T-cell (primary cell): ENCODE measurements around the gene CD247. TPM values are rescaled to one million over a fixed set of nuclear protein-coding genes. Genes with fewer than 3 reads are reported as not detected.

Experiments
- ATAC-seq, 4 experiments: fragments of 200-7000 bp in 3 of 4; fragments of 150-1000 bp in 1 of 4; cut with Tn5 transposase; replicated peaks in 1 of 4; 1 replicate in 3 of 4; 2 replicates in 1 of 4; pipeline ENCODE4 v1.10.0; 2021; ENCODE audit warnings: moderate library complexity in 3 of 4, mild to moderate bottlenecking in 2 of 4, moderate number of reproducible peaks in 1 of 4
- CTCF ChIA-PET, 2 donors: fragments of 300-600 bp; sonication (Branson Sonifier 250); formaldehyde crosslinking; loops; one replicate each; lab custom pipeline; 2022; ENCODE audit warnings: antibody characterized with exemption in 2 of 2; lab: Charles Lee
- POLR2A ChIA-PET, 2 donors: fragments of 300-600 bp; sonication (Branson Sonifier 250); formaldehyde crosslinking; loops; one replicate each; lab custom pipeline; 2022; ENCODE audit warnings: antibody characterized with exemption in 2 of 2; lab: Charles Lee
- DNase-seq, 35 experiments: peaks; one replicate each; pipeline versions ENCODE4 v3.0.0 to v3.0.0-alpha.2; 2013 to 2023
- H3K27ac ChIP-seq: one replicate; pipeline ENCODE4 v1.5.1; 2013; ENCODE audit warnings: low read length
- H3K27me3 ChIP-seq, 2 experiments: replicated peaks in 1 of 2; 1 replicate in 1 of 2; 2 replicates in 1 of 2; pipeline versions ENCODE4 v1.6.1 to v1.7.0; 2013; ENCODE audit warnings: low read length in 1 of 2, mixed read lengths in 1 of 2; ENCODE audit not compliant: control insufficient read depth in 2 of 2, insufficient read depth in 2 of 2; ENCODE audit errors: extremely low read depth in 1 of 2
- H3K36me3 ChIP-seq, 2 donors: 1 replicate in 1 of 2; 2 replicates in 1 of 2; pipeline versions ENCODE4 v1.6.1 to v1.7.0; 2013; ENCODE audit warnings: low read length in 1 of 2; ENCODE audit not compliant: control insufficient read depth in 2 of 2, insufficient read depth in 1 of 2; ENCODE audit errors: extremely low read depth in 1 of 2
- H3K4me1 ChIP-seq, 2 experiments: 1 replicate in 1 of 2; 2 replicates in 1 of 2; pipeline versions ENCODE4 v1.6.1 to v1.7.0; 2013; ENCODE audit warnings: low read length in 2 of 2, mixed read lengths in 1 of 2; ENCODE audit not compliant: insufficient read depth in 2 of 2, control insufficient read depth in 1 of 2; ENCODE audit errors: extremely low read depth in 1 of 2
- H3K4me3 ChIP-seq, 2 donors: 1 replicate in 1 of 2; 2 replicates in 1 of 2; pipeline versions ENCODE4 v1.5.1 to v1.7.0; 2013; ENCODE audit warnings: mild to moderate bottlenecking in 2 of 2, low read length in 1 of 2, moderate library complexity in 1 of 2; ENCODE audit not compliant: control insufficient read depth in 1 of 2; ENCODE audit errors: extremely low read depth in 1 of 2
- H3K9me3 ChIP-seq: 2 replicates; pipeline ENCODE4 v1.7.0; 2013
- H3K27ac Mint-ChIP-seq, 2 donors: one replicate each; pipeline ENCODE4 v1.8.0; 2020 to 2021; ENCODE audit warnings: mild to moderate bottlenecking in 2 of 2, mixed read lengths in 2 of 2
- H3K27me3 Mint-ChIP-seq, 2 donors: one replicate each; pipeline ENCODE4 v1.8.0; 2021 to 2022; ENCODE audit warnings: mixed read lengths in 2 of 2
- H3K36me3 Mint-ChIP-seq: one replicate; pipeline ENCODE4 v1.8.0; 2021; ENCODE audit warnings: mixed read lengths
- H3K4me1 Mint-ChIP-seq, 3 donors: one replicate each; pipeline ENCODE4 v1.8.0; 2020 to 2022; ENCODE audit warnings: mixed read lengths in 3 of 3, mild to moderate bottlenecking in 1 of 3
- H3K4me3 Mint-ChIP-seq, 3 donors: one replicate each; pipeline ENCODE4 v1.8.0; 2020 to 2022; ENCODE audit warnings: mild to moderate bottlenecking in 3 of 3, mixed read lengths in 3 of 3, moderate library complexity in 3 of 3
- H3K9me3 Mint-ChIP-seq, 3 donors: one replicate each; pipeline ENCODE4 v1.8.0; 2020 to 2022; ENCODE audit warnings: mixed read lengths in 3 of 3
- WGBS: methylation state at CpG from one replicate; pipeline ENCODE4 v1.1.5; 2013; ENCODE audit warnings: missing lambda C conversion rate; ENCODE audit not compliant: insufficient coverage; 5-methylcytosine and 5-hydroxymethylcytosine counted together
- total RNA-seq, 35 experiments: library from RNA in 6 of 35; stranded (reverse) in 6 of 35; fragments of 120-200 nt in 1 of 35; gene quantifications; one replicate each; pipeline versions ENCODE4 v1.2.1 to v1.2.4 and lab custom pipeline; 2013 to 2026

Gene CD247
- total RNA-seq, 5 donors from 2014 or later (not counting 1 experiment from before 2014, with no cell fraction given): 324 to 414 (median 385) TPM

DNA sequence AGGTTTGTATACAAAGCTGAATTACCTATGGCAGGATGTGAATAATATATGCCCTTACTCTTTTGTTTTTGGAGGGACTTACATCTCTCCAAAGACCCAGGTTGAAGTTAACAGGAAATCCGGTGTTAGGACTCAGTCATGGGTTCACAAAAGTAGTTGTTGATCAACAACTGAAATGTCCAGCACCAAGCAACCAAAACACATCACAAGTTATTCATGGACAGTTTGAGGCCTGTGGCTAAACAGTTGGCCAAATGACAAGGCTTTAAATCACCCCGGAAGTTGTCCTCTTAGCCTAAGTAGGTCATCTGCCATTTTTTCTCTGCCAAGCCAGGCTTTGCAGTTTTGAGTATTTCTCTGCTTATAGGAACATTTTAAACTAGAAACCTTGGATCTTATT, 89.9 kb downstream of the CD247 start:
- CTCF ChIA-PET: interaction anchor here in 1 of 2 donors (0.7 kb wide), 1 partner anchor 346 kb away, joined by 3 read pairs; no protein-coding TSS in a partner anchor
- peaks cover 30% of the 10 kb centered on the region for H3K36me3 Mint-ChIP-seq
- peak overlapping the region; percentile 86 to 87 for H3K27ac Mint-ChIP-seq
- no peak overlapping the region for H3K4me3 Mint-ChIP-seq
- Histone ChIP-seq H3K9me3 (no peaks in the 10 kb centered on the region), H3K27me3 (no peaks in the 10 kb centered on the region), H3K4me1 (peaks cover 0 to 46% of the 10 kb centered on the region in 2 experiments), H3K27ac (peak overlapping the region; percentile 64), H3K4me3 (no peak overlapping the region), H3K36me3 (peaks cover 19 to 41% of the 10 kb centered on the region in 2 donors)
- no peaks in the 10 kb centered on the region for H3K27me3 Mint-ChIP-seq
- ATAC-seq (no peak), DNase-seq (no peak)
- POLR2A ChIA-PET: interaction anchor here in 1 of 2 donors (1.0 to 1.4 kb wide), 2 partner anchors 19 to 36 kb away, joined by 3 to 4 read pairs; no protein-coding TSS in a partner anchor
- peaks cover 24 to 66% (median 62%) of the 10 kb centered on the region in 3 donors for H3K4me1 Mint-ChIP-seq
- 73% methylated on average over 2 of the region's 2 CpGs for WGBS
- no peaks in the 10 kb centered on the region for H3K9me3 Mint-ChIP-seq

- POLR2A ChIA-PET: interaction anchor here in 1 of 2 donors (1.0 to 1.4 kb wide), 3 partner anchors 9 to 37 kb away, joined by 3 to 4 read pairs (median 4); no protein-coding TSS in a partner anchor
- Histone ChIP-seq H3K4me3 (no peak overlapping the region), H3K9me3 (no peaks in the 10 kb centered on the region), H3K4me1 (peaks cover 0 to 41% of the 10 kb centered on the region in 2 experiments), H3K36me3 (peaks cover 17 to 35% of the 10 kb centered on the region in 2 donors), H3K27me3 (no peaks in the 10 kb centered on the region), H3K27ac (peak overlapping the region; percentile 64)
- no peak overlapping the region for H3K4me3 Mint-ChIP-seq
- ATAC-seq: no peak
- H3K4me1 Mint-ChIP-seq: peaks cover 28 to 64% (median 59%) of the 10 kb centered on the region in 3 donors
- no peak for DNase-seq
- no peaks in the 10 kb centered on the region for H3K9me3 Mint-ChIP-seq
- H3K27ac Mint-ChIP-seq: peak overlapping the region; percentile 86 to 87
- CTCF ChIA-PET: interaction anchor here (0.5 to 0.7 kb wide), 2 partner anchors 289 to 346 kb away, joined by 3 read pairs; no protein-coding TSS in a partner anchor
- H3K36me3 Mint-ChIP-seq: peaks cover 26% of the 10 kb centered on the region
- 67% methylated on average over 1 of the region's 5 CpGs for WGBS
- H3K27me3 Mint-ChIP-seq: no peaks in the 10 kb centered on the region
Observed at GRCh38 chr1:167427848-167428247, 90.5 kb downstream of the CD247 start.

GRCh38 chr1:167426716-167427115, 91.6 kb downstream of the CD247 start:
- no peak overlapping the region for H3K4me3 Mint-ChIP-seq
- peak overlapping the region; percentile 34 for H3K27ac ChIP-seq

GRCh38 chr1:167425482-167425881, 92.8 kb downstream of the CD247 start:
- H3K27me3 ChIP-seq: no peaks in the 10 kb centered on the region
- H3K36me3 ChIP-seq: peaks cover 4 to 12% of the 10 kb centered on the region in 2 donors
- ATAC-seq: no peak
- no peaks in the 10 kb centered on the region for H3K27me3 Mint-ChIP-seq
- no peaks in the 10 kb centered on the region for H3K9me3 ChIP-seq
- peaks cover 20 to 45% (median 42%) of the 10 kb centered on the region in 3 donors for H3K4me1 Mint-ChIP-seq
- 96% methylated on average over 4 of the region's 7 CpGs for WGBS
- ChIA-PET POLR2A (interaction anchor here in 1 of 2 donors (0.7 kb wide), 1 partner anchor 12 kb away, joined by 13 read pairs; no protein-coding TSS in a partner anchor), CTCF (interaction anchor here in 1 of 2 donors (0.6 to 1.2 kb wide), 2 partner anchors 15 to 115 kb away, joined by 3 read pairs; no protein-coding TSS in a partner anchor)
- peaks cover 12% of the 10 kb centered on the region for H3K36me3 Mint-ChIP-seq
- H3K4me1 ChIP-seq: peaks cover 0 to 17% of the 10 kb centered on the region in 2 experiments
- H3K27ac ChIP-seq: no peak overlapping the region
- no peak for DNase-seq
- H3K27ac Mint-ChIP-seq: peak overlapping the region; percentile 52 to 53
- H3K4me3 ChIP-seq: no peak overlapping the region
- H3K9me3 Mint-ChIP-seq: no peaks in the 10 kb centered on the region
- no peak overlapping the region for H3K4me3 Mint-ChIP-seq

More at GRCh38 chr1:167426716-167427115, 91.6 kb downstream of the CD247 start:
- Mint-ChIP-seq H3K4me1 (peaks cover 22 to 57% (median 53%) of the 10 kb centered on the region in 3 donors), H3K36me3 (peaks cover 20% of the 10 kb centered on the region), H3K9me3 (no peaks in the 10 kb centered on the region), H3K27me3 (no peaks in the 10 kb centered on the region), H3K27ac (peak overlapping the region; percentile 53 to 79)
- H3K9me3 ChIP-seq: no peaks in the 10 kb centered on the region
- ChIA-PET POLR2A (interaction anchor here in 1 of 2 donors (0.6 to 1.2 kb wide), 3 partner anchors 11 to 92 kb away, joined by 4 read pairs; no protein-coding TSS in a partner anchor), CTCF (interaction anchor here in 1 of 2 donors (1.2 kb wide), 1 partner anchor 114 kb away, joined by 3 read pairs; no protein-coding TSS in a partner anchor)
- WGBS: 86% methylated on average over 2 of the region's 4 CpGs
- H3K27me3 ChIP-seq: no peaks in the 10 kb centered on the region
- H3K36me3 ChIP-seq: peaks cover 9 to 24% of the 10 kb centered on the region in 2 donors
- ATAC-seq: no peak
- no peak overlapping the region for H3K4me3 ChIP-seq
- no peak for DNase-seq
- H3K4me1 ChIP-seq: peaks cover 0 to 29% of the 10 kb centered on the region in 2 experiments

- CTCF ChIA-PET: no interaction called here
- POLR2A ChIA-PET: no interaction called here
Observed at GRCh38 chr1:167423684-167424619, 94.4 kb downstream of the CD247 start.

DNA sequence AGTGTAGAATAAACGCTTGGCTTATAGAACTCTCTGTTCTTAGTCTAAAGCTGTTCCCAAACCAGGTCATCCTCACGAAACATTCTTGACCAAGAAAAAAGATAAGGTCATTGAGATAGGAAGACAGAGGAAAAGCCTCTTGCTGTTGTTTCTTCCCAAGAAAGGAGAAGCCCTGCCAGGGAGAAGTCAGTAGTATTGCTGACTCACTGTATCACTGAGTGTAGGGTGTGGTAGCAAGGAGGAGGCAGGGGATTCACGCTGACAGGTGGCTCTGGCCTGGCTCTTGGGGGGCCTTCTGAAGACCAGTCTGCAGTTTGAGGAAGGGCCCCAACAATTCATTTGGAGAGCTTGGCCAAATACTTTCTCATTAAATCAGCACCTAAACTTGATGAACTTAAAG, 97.8 kb downstream of the CD247 start:
- CTCF ChIA-PET: interaction anchor here in 1 of 2 donors (0.7 kb wide), 1 partner anchor 17 kb away, joined by 3 read pairs; no protein-coding TSS in a partner anchor
- H3K4me3 ChIP-seq: no peak overlapping the region
- Mint-ChIP-seq H3K4me1 (peaks cover 3 to 8% (median 7%) of the 10 kb centered on the region in 3 donors), H3K36me3 (peaks cover 20% of the 10 kb centered on the region), H3K27me3 (no peaks in the 10 kb centered on the region), H3K27ac (no peak overlapping the region), H3K9me3 (no peaks in the 10 kb centered on the region), H3K4me3 (no peak overlapping the region)
- H3K36me3 ChIP-seq: peaks cover 3 to 4% of the 10 kb centered on the region in 2 donors
- no peaks in the 10 kb centered on the region for H3K4me1 ChIP-seq
- WGBS: no CpG with 5 or more reads among the region's 3 CpGs
- DNase-seq (no peak), ATAC-seq (no peak)
- no peak overlapping the region for H3K27ac ChIP-seq
- H3K9me3 ChIP-seq: no peaks in the 10 kb centered on the region
- H3K27me3 ChIP-seq: no peaks in the 10 kb centered on the region
- POLR2A ChIA-PET: interaction anchor here in 1 of 2 donors (0.6 kb wide), 1 partner anchor 98 kb away, joined by 4 read pairs; no protein-coding TSS in a partner anchor

More at GRCh38 chr1:167423684-167424619, 94.4 kb downstream of the CD247 start:
- Histone ChIP-seq H3K4me3 (no peak overlapping the region), H3K36me3 (no peaks in the 10 kb centered on the region), H3K4me1 (peaks cover 0 to 2% of the 10 kb centered on the region in 2 experiments), H3K9me3 (no peaks in the 10 kb centered on the region), H3K27me3 (no peaks in the 10 kb centered on the region), H3K27ac (no peak overlapping the region)
- no peaks in the 10 kb centered on the region for H3K27me3 Mint-ChIP-seq
- DNase-seq (no peak), ATAC-seq (no peak)
- H3K4me3 Mint-ChIP-seq: no peak overlapping the region
- WGBS: 95% methylated on average over 10 of the region's 15 CpGs
- H3K27ac Mint-ChIP-seq: peak overlapping the region in 1 of 2 donors; percentile 66
- H3K9me3 Mint-ChIP-seq: no peaks in the 10 kb centered on the region
- H3K36me3 Mint-ChIP-seq: peaks cover 5% of the 10 kb centered on the region
- peaks cover 13 to 30% (median 28%) of the 10 kb centered on the region in 3 donors for H3K4me1 Mint-ChIP-seq
